ENCODE results near the gene CAPN14.
"Not testable (repeated sequence)": the region's sequence is repeated elsewhere in the genome, so short reads cannot be mapped to it uniquely, and the experiment has no call there.

CAPN14 gene

GRCh38 chr2:31192851-31193392, 24.4 kb downstream of the CAPN14 start:
- ATAC-seq, result no peak

- no peak for ATAC-seq
Measured at GRCh38 chr2:31192396-31192795, 24.9 kb downstream of the CAPN14 start.

- no peak for ATAC-seq
Measured at GRCh38 chr2:31191931-31192330, 25.4 kb downstream of the CAPN14 start.

- no peak for ATAC-seq
Measured at GRCh38 chr2:31190188-31190587, 27.1 kb downstream of the CAPN14 start.

GRCh38 chr2:31189141-31189540, 28.2 kb downstream of the CAPN14 start:
- no peak for ATAC-seq

GRCh38 chr2:31188131-31188530, 29.2 kb downstream of the CAPN14 start:
- no peak for ATAC-seq

GRCh38 chr2:31187166-31187565, 30.1 kb downstream of the CAPN14 start:
- ATAC-seq, result no peak

GRCh38 chr2:31183973-31184372, 33.3 kb downstream of the CAPN14 start:
- not testable (repeated sequence) for ATAC-seq

GRCh38 chr2:31176742-31177141, 40.6 kb downstream of the CAPN14 start:
- ATAC-seq, result no peak

GRCh38 chr2:31171142-31171541, 46.2 kb downstream of the CAPN14 start:
- no peak for ATAC-seq

- ATAC-seq, result peak in 1 of 2 donors; percentile 56
Measured at GRCh38 chr2:31170071-31170698, 47.1 kb downstream of the CAPN14 start.

- ATAC-seq, result no peak
Measured at GRCh38 chr2:31168291-31168690, 49.0 kb downstream of the CAPN14 start.

GRCh38 chr2:31166925-31167324, 50.4 kb downstream of the CAPN14 start:
- no peak for ATAC-seq

- no peak for ATAC-seq
Measured at GRCh38 chr2:31163011-31163539, 54.2 kb downstream of the CAPN14 start.

GRCh38 chr2:31161637-31162036, 55.7 kb downstream of the CAPN14 start:
- ATAC-seq, result no peak

- ATAC-seq, result no peak
Measured at GRCh38 chr2:31151501-31151900, 65.8 kb downstream of the CAPN14 start.

GRCh38 chr2:31150120-31150670, 67.1 kb downstream of the CAPN14 start:
- ATAC-seq, result no peak

- no peak for ATAC-seq
Measured at GRCh38 chr2:31148514-31148913, 68.8 kb downstream of the CAPN14 start.

GRCh38 chr2:31147645-31148044, 69.7 kb downstream of the CAPN14 start:
- no peak for ATAC-seq

- ATAC-seq, result no peak
Measured at GRCh38 chr2:31142110-31142509, 75.2 kb downstream of the CAPN14 start.

- no peak for ATAC-seq
Measured at GRCh38 chr2:31141443-31142085, 75.8 kb downstream of the CAPN14 start.

- ATAC-seq, result no peak
Measured at GRCh38 chr2:31140151-31140550, 77.2 kb downstream of the CAPN14 start.

GRCh38 chr2:31139671-31140070, 77.6 kb downstream of the CAPN14 start:
- no peak for ATAC-seq

Measured in activated CD4-positive, CD25-positive, alpha-beta regulatory T cell treated with anti-CD3 and anti-CD28 coated beads, Interleukin-2, amount 50 U/mL, for 24 hours (primary cell).